Heart left ventricle (tissue), 13 donors: Measurements from ENCODE around the gene LRP5.

Experiments used
- POLR2A ChIP-seq, 2 donors: fragments of 450-650 bp; IDR thresholded peaks; one replicate each; pipeline ENCODE4 v1.6.1; 2017; ENCODE audit warnings: antibody characterized with exemption in 2 of 2, mild to moderate bottlenecking in 2 of 2, moderate library complexity in 2 of 2
- TF ChIP-seq, protein P1 (sequence below), 12 donors: fragments of 200-600 bp; sonication (generic) in 4 of 12; IDR thresholded peaks; one replicate each; pipeline versions ENCODE4 v1.5.0 to v1.8.0; 2018 to 2022; ENCODE audit warnings: antibody characterized with exemption in 12 of 12, mild to moderate bottlenecking in 5 of 12
- donor health status: ischemic (EF 13 %, LVEDD 7.1; RV severe dilation, severe dysfunction).
- donor health status: DM: no; HTN: yes; CAD: no.
- donor health status: DM: no; HTN: no; CAD: no.
- donor health status: ischemic (EF 25% LVEDD 6.9; RV normal size, moderate dysfunction).
- donor health status: ischemic (EF 25% LVEDD 5.7; RV mildly dilated, moderate dysfunction).
- donor health status: ischemic (EF 35%, LVEDD 5.7; RV mildly dilated, moderate dysfunction).
- donor health status: nonischemic (EF 11% LVEDD 7.7; RV severe dilation, severe dysfunction).
- donor health status: DM: yes; HTN: yes; CAD: no.
- donor health status: PGD.
- donor health status: ischemic (EF 29% LVEDD 5.4; RV normal size, mild dysfunction).
- donor health status: nonischemic (EF 23%, LVEDD 6.1; RV moderate dilation, normal function).

GRCh38 chr11:68298659-68299516, 13.5 kb upstream of the LRP5 start:
- TF ChIP-seq, protein P1, sequence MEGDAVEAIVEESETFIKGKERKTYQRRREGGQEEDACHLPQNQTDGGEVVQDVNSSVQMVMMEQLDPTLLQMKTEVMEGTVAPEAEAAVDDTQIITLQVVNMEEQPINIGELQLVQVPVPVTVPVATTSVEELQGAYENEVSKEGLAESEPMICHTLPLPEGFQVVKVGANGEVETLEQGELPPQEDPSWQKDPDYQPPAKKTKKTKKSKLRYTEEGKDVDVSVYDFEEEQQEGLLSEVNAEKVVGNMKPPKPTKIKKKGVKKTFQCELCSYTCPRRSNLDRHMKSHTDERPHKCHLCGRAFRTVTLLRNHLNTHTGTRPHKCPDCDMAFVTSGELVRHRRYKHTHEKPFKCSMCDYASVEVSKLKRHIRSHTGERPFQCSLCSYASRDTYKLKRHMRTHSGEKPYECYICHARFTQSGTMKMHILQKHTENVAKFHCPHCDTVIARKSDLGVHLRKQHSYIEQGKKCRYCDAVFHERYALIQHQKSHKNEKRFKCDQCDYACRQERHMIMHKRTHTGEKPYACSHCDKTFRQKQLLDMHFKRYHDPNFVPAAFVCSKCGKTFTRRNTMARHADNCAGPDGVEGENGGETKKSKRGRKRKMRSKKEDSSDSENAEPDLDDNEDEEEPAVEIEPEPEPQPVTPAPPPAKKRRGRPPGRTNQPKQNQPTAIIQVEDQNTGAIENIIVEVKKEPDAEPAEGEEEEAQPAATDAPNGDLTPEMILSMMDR (IDR thresholded peaks at IDR 0.05): no peak
- TF ChIP-seq POLR2A (IDR thresholded peaks at IDR 0.05): no peak
